Gastrocnemius medialis (tissue), 4 donors: Measurements from ENCODE around the gene TELO2. TPM values are rescaled to one million over a fixed set of nuclear protein-coding genes. Genes with fewer than 3 reads are reported as not detected.

Experiments
- ATAC-seq, 2 donors: fragments of 150-250 bp; one replicate each; pipeline ENCODE4 v1.9.1; 2016
- DNase-seq, 2 donors: peaks; one replicate each; pipeline ENCODE4 v3.0.0-alpha.2; 2019
- H3K27ac ChIP-seq, 4 donors: fragments of 200-600 bp; sonication (generic); 1 replicate in 1 of 4; 2 replicates in 3 of 4; pipeline ENCODE4 v1.5.1; 2016 to 2018; ENCODE audit warnings: mild to moderate bottlenecking in 2 of 4, moderate library complexity in 1 of 4
- H3K27me3 ChIP-seq, 3 donors: fragments of 200-600 bp; sonication (generic) in 2 of 3; 1 replicate in 1 of 3; 2 replicates in 2 of 3; pipeline versions ENCODE4 v1.5.1 to v1.6.0; 2016 to 2019; ENCODE audit warnings: mild to moderate bottlenecking in 1 of 3, moderate library complexity in 1 of 3
- H3K36me3 ChIP-seq, 2 donors: fragments of 200-600 bp; sonication (generic) in 1 of 2; one replicate each; pipeline ENCODE4 v1.5.1; 2017 to 2018
- H3K4me1 ChIP-seq, 2 donors: fragments of 200-600 bp; sonication (generic) in 1 of 2; one replicate each; pipeline ENCODE4 v1.5.1; 2016 to 2017; ENCODE audit warnings: mild to moderate bottlenecking in 2 of 2
- H3K4me3 ChIP-seq, 4 donors: fragments of 200-600 bp; sonication (generic) in 3 of 4; 1 replicate in 1 of 4; 2 replicates in 3 of 4; pipeline ENCODE4 v1.5.1; 2016 to 2019; ENCODE audit warnings: mild to moderate bottlenecking in 2 of 4
- H3K9me3 ChIP-seq, 3 donors: fragments of 200-600 bp; sonication (generic) in 2 of 3; 1 replicate in 1 of 3; 2 replicates in 2 of 3; pipeline ENCODE4 v1.5.1; 2016 to 2019
- POLR2A ChIP-seq, 2 donors: fragments of 450-650 bp; IDR thresholded peaks; one replicate each; pipeline ENCODE4 v1.6.1; 2017; ENCODE audit warnings: antibody characterized with exemption in 2 of 2, mild to moderate bottlenecking in 2 of 2, moderate library complexity in 2 of 2
- in situ Hi-C, 4 donors: fragments of 200-750 bp; cut with MboI; loops; one replicate each; pipeline versions ENCODE4 v1.15.0 to v1.8.0; 2017; ENCODE audit warnings: low sequenced_read_pairs in 4 of 4
- intact Hi-C: fragments of 100-400 bp; cut with DNase I; formaldehyde crosslinking; loops from one replicate; pipeline ENCODE4 v1.15.1; 2023; ENCODE audit warnings: low total_unique reads
- total RNA-seq, 4 donors: library from RNA; depleted of rRNA; stranded (reverse); fragments of >200 nt; gene quantifications; one replicate each; pipeline versions ENCODE4 v1.1.0 to v1.2.3, GENCODE V29; 2016
- TF ChIP-seq, protein P1 (sequence below), 5 experiments: fragments of 450-650 bp in 3 of 5; fragments of 200-600 bp in 2 of 5; sonication (generic) in 2 of 5; IDR thresholded peaks in 4 of 5; conservative IDR thresholded peaks in 1 of 5; 1 replicate in 4 of 5; 2 replicates in 1 of 5; pipeline ENCODE4 v1.5.1; 2016 to 2019; ENCODE audit warnings: antibody characterized with exemption in 5 of 5, mild to moderate bottlenecking in 3 of 5, moderate library complexity in 3 of 5

Gene TELO2
- total RNA-seq, 4 donors from 2014 or later, result 2.9 to 11.2 (median 9.8) TPM

DNA sequence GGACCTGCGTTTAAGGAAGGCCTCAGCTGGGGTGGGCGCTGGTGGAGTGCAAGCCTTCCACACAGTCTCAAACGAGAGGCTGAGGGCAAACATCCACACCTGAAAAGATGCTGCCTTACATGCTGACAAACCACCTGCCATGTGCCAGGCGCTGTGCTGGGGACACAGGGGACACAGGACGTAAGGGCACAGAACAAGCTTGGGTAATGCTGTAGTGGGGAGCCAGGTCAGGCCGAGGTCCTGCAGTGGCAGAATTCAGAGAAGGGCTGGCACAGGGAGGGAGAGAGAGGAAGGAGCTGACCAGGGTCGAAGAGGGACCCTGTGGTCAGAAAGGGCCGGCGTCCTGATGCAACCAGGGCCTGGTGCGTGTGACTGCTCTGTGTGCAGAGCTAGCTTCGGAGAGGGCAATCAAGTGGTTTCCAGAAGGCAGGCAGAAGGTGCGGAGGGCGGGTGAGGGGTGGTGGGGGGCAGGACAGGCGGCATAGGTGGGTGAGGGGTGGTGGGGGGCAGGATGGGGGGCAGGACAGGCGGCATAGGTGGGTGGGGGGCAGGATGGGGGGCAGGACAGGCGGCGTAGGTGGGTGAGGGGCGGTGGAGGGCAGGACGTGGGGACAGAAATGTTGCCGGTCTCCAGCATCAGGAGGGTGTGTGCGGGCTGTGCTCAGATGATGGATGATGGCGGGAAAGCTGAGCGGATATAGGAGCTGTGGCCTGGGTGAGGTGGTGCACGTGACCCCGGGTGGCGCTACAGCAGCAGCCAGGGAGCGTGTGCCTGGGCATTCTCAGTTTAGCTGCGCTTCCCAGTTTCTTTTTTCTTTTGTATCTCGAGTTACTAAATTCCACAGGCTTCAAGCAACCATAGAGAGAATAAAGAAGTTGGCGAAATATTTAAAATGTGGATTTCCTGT is 18.8 kb downstream of the TELO2 start:
- no peak for ATAC-seq
- H3K4me3 ChIP-seq, result no peak overlapping the region
- in situ Hi-C loops (no loop called here), intact Hi-C loops (no loop called here)
- peaks cover 15 to 19% of the 10 kb centered on the region in 2 donors for H3K4me1 ChIP-seq
- TF ChIP-seq, protein P1, sequence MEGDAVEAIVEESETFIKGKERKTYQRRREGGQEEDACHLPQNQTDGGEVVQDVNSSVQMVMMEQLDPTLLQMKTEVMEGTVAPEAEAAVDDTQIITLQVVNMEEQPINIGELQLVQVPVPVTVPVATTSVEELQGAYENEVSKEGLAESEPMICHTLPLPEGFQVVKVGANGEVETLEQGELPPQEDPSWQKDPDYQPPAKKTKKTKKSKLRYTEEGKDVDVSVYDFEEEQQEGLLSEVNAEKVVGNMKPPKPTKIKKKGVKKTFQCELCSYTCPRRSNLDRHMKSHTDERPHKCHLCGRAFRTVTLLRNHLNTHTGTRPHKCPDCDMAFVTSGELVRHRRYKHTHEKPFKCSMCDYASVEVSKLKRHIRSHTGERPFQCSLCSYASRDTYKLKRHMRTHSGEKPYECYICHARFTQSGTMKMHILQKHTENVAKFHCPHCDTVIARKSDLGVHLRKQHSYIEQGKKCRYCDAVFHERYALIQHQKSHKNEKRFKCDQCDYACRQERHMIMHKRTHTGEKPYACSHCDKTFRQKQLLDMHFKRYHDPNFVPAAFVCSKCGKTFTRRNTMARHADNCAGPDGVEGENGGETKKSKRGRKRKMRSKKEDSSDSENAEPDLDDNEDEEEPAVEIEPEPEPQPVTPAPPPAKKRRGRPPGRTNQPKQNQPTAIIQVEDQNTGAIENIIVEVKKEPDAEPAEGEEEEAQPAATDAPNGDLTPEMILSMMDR (IDR thresholded peaks at IDR 0.05 in 4 of 5, conservative IDR thresholded peaks at IDR 0.05 in 1 of 5), result no peak
- no peak for TF ChIP-seq POLR2A (IDR thresholded peaks at IDR 0.05)
- peak overlapping the region in 1 of 4 donors; percentile 90 for H3K27ac ChIP-seq
- peaks cover 0 to 5% of the 10 kb centered on the region in 2 donors for H3K36me3 ChIP-seq
- no peaks in the 10 kb centered on the region for H3K27me3 ChIP-seq
- DNase-seq, result no peak
- H3K9me3 ChIP-seq, result no peaks in the 10 kb centered on the region

DNA sequence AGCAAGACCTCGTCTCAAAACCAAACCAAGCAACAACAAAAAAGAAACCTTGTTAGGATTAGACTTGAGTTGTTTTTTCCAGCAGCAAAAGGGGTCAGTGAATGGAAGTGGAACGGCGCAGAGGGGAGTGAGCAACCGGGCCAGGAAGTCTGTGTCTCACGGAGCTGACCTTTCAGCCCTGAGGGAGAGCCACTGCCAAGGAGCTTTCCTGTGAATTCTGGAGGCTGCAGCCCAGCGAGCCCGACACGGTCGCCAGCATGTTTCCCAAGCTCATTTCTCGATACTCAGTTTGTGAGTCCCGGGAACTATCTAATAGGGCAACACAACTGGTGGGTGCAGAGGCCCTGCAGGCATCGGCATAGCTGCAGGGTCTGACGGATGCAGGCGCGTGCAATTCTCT is 19.6 kb downstream of the TELO2 start:
- no peak for DNase-seq
- no peaks in the 10 kb centered on the region for H3K27me3 ChIP-seq
- in situ Hi-C loops, result no loop called here
- intact Hi-C loops, result no loop called here
- no peaks in the 10 kb centered on the region for H3K9me3 ChIP-seq
- ATAC-seq, result no peak
- H3K4me1 ChIP-seq, result peaks cover 15 to 19% of the 10 kb centered on the region in 2 donors
- no peak for TF ChIP-seq POLR2A (IDR thresholded peaks at IDR 0.05)
- peak overlapping the region in 2 of 4 donors; percentile 8 to 38 for H3K27ac ChIP-seq
- no peak overlapping the region for H3K4me3 ChIP-seq
- no peaks in the 10 kb centered on the region for H3K36me3 ChIP-seq

DNA sequence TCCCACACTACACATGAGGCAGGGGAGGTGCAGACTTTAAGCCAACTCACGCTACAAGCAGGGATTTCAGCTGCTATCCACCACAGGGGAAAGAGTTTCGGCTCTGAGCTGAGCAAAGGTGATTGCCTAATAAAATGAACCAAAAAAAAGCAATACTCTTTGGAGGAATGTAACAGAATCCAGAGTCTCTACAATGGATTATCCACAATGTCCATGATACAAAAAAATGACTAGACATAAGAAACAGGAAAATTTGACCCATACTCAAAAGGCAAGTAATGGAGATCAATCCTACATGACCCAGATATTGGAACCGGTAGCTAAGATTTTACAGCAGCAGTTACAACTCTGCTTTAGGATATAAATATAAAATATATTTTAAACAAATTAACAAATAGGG is 21.3 kb downstream of the TELO2 start:
- in situ Hi-C loops, result no loop called here
- no peak for ATAC-seq
- intact Hi-C loops, result no loop called here

DNA sequence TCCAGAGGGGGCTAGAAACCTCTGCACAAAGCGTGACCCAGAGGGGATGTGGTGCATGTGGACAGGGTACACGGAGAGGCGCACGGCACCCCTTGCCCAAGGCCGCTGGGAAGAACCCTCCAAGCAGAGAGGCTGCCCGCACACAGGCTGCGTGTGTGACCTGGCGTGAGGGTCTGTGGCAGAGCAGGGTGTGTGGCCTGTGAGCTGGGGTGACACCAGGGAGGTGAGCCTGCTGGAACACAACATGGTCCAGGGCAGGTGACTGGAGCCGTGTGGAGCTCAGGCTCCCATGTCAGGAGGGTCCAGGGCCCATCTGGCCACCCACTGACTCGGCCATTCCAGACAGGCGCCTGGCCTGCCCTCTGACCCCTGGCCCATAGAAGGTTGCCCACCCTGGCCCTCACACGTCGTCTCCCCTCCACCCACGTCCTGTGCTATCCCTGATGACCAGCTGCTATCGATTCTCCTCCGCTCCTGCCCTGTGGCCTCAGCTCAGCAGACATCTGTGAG is 25.5 kb downstream of the TELO2 start:
- H3K4me1 ChIP-seq, result no peaks in the 10 kb centered on the region
- no peaks in the 10 kb centered on the region for H3K27me3 ChIP-seq
- DNase-seq (no peak), ATAC-seq (no peak)
- no peak overlapping the region for H3K4me3 ChIP-seq
- intact Hi-C loops (no loop called here), in situ Hi-C loops (no loop called here)
- H3K27ac ChIP-seq, result no peak overlapping the region
- no peaks in the 10 kb centered on the region for H3K36me3 ChIP-seq
- no peaks in the 10 kb centered on the region for H3K9me3 ChIP-seq
- TF ChIP-seq, protein P1 (IDR thresholded peaks at IDR 0.05 in 4 of 5, conservative IDR thresholded peaks at IDR 0.05 in 1 of 5), result no peak
- TF ChIP-seq POLR2A (IDR thresholded peaks at IDR 0.05), result no peak

More for the DNA sequence above, 21.3 kb downstream of the TELO2 start:
- Histone ChIP-seq H3K36me3 (no peaks in the 10 kb centered on the region), H3K9me3 (no peaks in the 10 kb centered on the region), H3K27me3 (no peaks in the 10 kb centered on the region), H3K4me3 (no peak overlapping the region), H3K4me1 (peaks cover 10 to 13% of the 10 kb centered on the region in 2 donors), H3K27ac (no peak overlapping the region)
- DNase-seq, result no peak
- TF ChIP-seq POLR2A (IDR thresholded peaks at IDR 0.05), result no peak
- TF ChIP-seq, protein P1 (IDR thresholded peaks at IDR 0.05 in 4 of 5, conservative IDR thresholded peaks at IDR 0.05 in 1 of 5), result no peak

DNA sequence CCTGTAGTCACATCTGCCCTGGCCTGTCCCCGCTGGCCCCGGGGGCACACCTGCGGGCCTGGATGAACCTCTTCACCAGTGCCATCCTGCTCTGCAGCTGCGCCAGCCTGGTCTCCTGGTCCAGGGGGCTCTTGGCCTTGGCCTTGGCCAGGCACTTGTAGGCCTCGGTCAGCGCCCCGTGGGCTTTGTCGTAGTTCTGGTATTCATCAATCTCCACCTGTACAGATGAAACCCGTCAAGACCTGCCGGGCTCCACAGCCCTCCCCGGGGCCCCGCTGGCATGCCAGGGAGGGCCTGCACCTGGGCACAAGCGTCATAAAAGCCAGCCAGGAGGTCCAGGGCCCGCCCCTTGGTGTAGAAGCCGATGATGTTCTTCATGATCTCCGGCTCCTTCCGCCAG is 26.7 kb downstream of the TELO2 start:
- DNase-seq, result no peak

More for the DNA sequence above, 26.7 kb downstream of the TELO2 start:
- Histone ChIP-seq H3K27ac (no peak overlapping the region), H3K27me3 (no peaks in the 10 kb centered on the region), H3K4me3 (no peak overlapping the region), H3K36me3 (no peaks in the 10 kb centered on the region), H3K9me3 (no peaks in the 10 kb centered on the region), H3K4me1 (no peaks in the 10 kb centered on the region)
- TF ChIP-seq, protein P1 (IDR thresholded peaks at IDR 0.05 in 4 of 5, conservative IDR thresholded peaks at IDR 0.05 in 1 of 5), result no peak
- no peak for TF ChIP-seq POLR2A (IDR thresholded peaks at IDR 0.05)
- no peak for ATAC-seq
- intact Hi-C loops, result no loop called here
- in situ Hi-C loops, result no loop called here
